OCI-LY1 (cell line): ENCODE measurements around the gene CBX8.

ENCODE experiments used
- H2AFZ ChIP-seq: fragments of 200-600 bp; sonication (generic), shearing (Covaris generic); 2 replicates; pipeline ENCODE4 v1.6.0; 2014; ENCODE audit warnings: antibody characterized with exemption, mild to moderate bottlenecking, low read length
- H3F3A ChIP-seq: fragments of 200-600 bp; sonication (generic), shearing (Covaris generic); 2 replicates; pipeline ENCODE4 v1.6.0; 2014; ENCODE audit warnings: mild to moderate bottlenecking, antibody characterized with exemption, low read length, moderate library complexity; ENCODE audit not compliant: insufficient read depth
- H3K27ac ChIP-seq: fragments of 200-600 bp; sonication (generic); 2 replicates; pipeline ENCODE4 v1.5.1; 2014; ENCODE audit warnings: low read length, mixed run types, mild to moderate bottlenecking, low read depth; ENCODE audit not compliant: poor library complexity, severe bottlenecking
- H3K27me3 ChIP-seq: fragments of 200-600 bp; sonication (generic); 2 replicates; pipeline ENCODE4 v1.6.0; 2014; ENCODE audit warnings: antibody characterized with exemption, mild to moderate bottlenecking, low read length, moderate library complexity; ENCODE audit not compliant: insufficient read depth
- H3K36me3 ChIP-seq: fragments of 200-600 bp; sonication (generic); 2 replicates; pipeline ENCODE4 v1.6.1; 2014; ENCODE audit warnings: mild to moderate bottlenecking, antibody characterized with exemption, low read length, moderate library complexity, mixed read lengths; ENCODE audit not compliant: insufficient read depth
- H3K4me1 ChIP-seq: fragments of 200-600 bp; sonication (generic); 2 replicates; pipeline ENCODE4 v1.5.1; 2014; ENCODE audit warnings: mild to moderate bottlenecking, low read length, moderate library complexity; ENCODE audit not compliant: insufficient read depth, severe bottlenecking
- H3K4me2 ChIP-seq: fragments of 200-600 bp; sonication (generic), shearing (Covaris generic); 2 replicates; pipeline ENCODE4 v1.6.1; 2014; ENCODE audit warnings: low read length
- H3K4me3 ChIP-seq: fragments of 200-600 bp; sonication (generic); 2 replicates; pipeline ENCODE4 v1.5.1; 2014; ENCODE audit warnings: low read length, low read depth, mild to moderate bottlenecking, mixed read lengths; ENCODE audit not compliant: poor library complexity, severe bottlenecking
- H3K79me2 ChIP-seq: fragments of 200-600 bp; shearing (Covaris generic); 2 replicates; pipeline ENCODE4 v1.6.1; 2016; ENCODE audit warnings: mixed run types, low read length, mixed read lengths; ENCODE audit not compliant: insufficient read depth
- H3K9ac ChIP-seq: fragments of 200-600 bp; sonication (generic), shearing (Covaris generic); 2 replicates; pipeline ENCODE4 v1.6.1; 2014; ENCODE audit warnings: mild to moderate bottlenecking, low read length, mixed read lengths
- H3K9me2 ChIP-seq: fragments of 200-600 bp; sonication (generic), shearing (Covaris generic); 2 replicates; pipeline ENCODE4 v1.6.1; 2014; ENCODE audit warnings: low read depth, mild to moderate bottlenecking, low read length, mixed read lengths
- H3K9me3 ChIP-seq: fragments of 200-600 bp; shearing (Covaris generic); 2 replicates; pipeline ENCODE4 v1.6.1; 2014; ENCODE audit warnings: low read length, mixed read lengths
- H4K20me1 ChIP-seq: fragments of 200-600 bp; sonication (generic), shearing (Covaris generic); 2 replicates; pipeline ENCODE4 v1.6.0; 2016; ENCODE audit warnings: mild to moderate bottlenecking, low read length; ENCODE audit not compliant: insufficient read depth
- EZH2 ChIP-seq: fragments of 200-600 bp; sonication (generic), shearing (Covaris generic); IDR thresholded peaks from 2 replicates; pipeline ENCODE4 v1.8.0; 2017; ENCODE audit warnings: borderline replicate concordance, mixed run types, mild to moderate bottlenecking, antibody characterized with exemption, low read length, moderate library complexity, mixed read lengths
- TF ChIP-seq, protein P1 (sequence below): fragments of 200-600 bp; sonication (generic), shearing (Covaris generic); IDR thresholded peaks from 2 replicates; pipeline ENCODE4 v1.5.1; 2017; ENCODE audit warnings: mild to moderate bottlenecking, antibody characterized with exemption, low read length, moderate library complexity, mixed read lengths

CBX8 gene

DNA sequence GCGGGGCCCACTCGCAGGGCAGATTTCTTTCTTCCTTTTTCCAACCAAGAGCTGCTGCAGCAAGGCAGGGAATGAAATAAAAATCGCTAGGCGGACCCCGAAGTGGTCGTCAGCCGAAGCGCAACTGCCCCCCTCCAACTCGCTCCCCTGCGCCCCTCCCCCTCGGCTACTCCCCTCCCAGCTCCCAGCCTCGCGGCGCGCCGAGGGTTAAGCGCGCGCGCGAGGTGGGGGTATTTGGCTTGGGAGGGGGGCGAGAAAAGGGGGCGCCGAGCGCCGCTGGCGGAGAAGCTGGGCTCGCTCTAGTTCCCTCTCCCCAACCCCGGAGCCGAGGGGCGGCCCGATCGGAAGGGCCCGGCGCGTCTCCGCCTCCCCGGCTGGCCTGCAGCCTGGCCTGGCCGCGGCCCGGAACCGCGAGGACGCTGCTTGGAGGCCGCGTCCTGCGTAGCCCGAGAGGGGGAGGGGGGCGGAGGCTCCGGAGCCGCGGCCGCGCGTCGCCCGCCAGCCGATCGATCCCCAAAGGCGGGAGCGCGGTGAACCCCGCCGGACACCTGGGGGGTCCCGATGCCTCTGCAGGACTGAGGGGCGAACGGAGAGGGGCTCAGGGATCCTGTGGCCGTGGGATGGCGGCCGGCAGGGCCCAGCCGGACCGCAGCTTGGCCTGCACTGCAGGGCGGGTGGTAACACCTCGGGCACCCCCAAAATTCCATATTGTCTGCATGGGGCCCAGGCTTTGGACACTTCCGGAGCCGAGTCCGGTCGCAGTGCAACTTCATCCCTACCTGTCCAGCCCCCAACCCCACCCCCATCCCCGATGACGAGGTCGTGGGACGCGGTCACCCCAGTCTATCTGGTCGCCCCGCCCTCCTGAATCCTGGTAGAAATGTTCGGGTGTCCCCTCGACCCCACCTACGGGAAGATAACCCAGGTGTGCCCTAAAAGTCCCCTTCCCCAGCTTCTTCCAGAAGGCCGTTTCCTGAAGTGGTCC is 47.2 kb upstream of the CBX8 start:
- H3F3A ChIP-seq = no peaks in the 10 kb centered on the region
- H3K9me2 ChIP-seq = no peaks in the 10 kb centered on the region
- TF ChIP-seq, protein P1, sequence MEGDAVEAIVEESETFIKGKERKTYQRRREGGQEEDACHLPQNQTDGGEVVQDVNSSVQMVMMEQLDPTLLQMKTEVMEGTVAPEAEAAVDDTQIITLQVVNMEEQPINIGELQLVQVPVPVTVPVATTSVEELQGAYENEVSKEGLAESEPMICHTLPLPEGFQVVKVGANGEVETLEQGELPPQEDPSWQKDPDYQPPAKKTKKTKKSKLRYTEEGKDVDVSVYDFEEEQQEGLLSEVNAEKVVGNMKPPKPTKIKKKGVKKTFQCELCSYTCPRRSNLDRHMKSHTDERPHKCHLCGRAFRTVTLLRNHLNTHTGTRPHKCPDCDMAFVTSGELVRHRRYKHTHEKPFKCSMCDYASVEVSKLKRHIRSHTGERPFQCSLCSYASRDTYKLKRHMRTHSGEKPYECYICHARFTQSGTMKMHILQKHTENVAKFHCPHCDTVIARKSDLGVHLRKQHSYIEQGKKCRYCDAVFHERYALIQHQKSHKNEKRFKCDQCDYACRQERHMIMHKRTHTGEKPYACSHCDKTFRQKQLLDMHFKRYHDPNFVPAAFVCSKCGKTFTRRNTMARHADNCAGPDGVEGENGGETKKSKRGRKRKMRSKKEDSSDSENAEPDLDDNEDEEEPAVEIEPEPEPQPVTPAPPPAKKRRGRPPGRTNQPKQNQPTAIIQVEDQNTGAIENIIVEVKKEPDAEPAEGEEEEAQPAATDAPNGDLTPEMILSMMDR = no peak
- TF ChIP-seq EZH2 = no peak
- no peak overlapping the region for H3K9ac ChIP-seq
- no peaks in the 10 kb centered on the region for H3K4me1 ChIP-seq
- no peak overlapping the region for H3K27ac ChIP-seq
- no peak overlapping the region for H3K4me2 ChIP-seq
- H3K9me3 ChIP-seq = no peaks in the 10 kb centered on the region
- H3K79me2 ChIP-seq = no peaks in the 10 kb centered on the region
- no peaks in the 10 kb centered on the region for H3K36me3 ChIP-seq
- H3K4me3 ChIP-seq = no peak overlapping the region
- no peaks in the 10 kb centered on the region for H4K20me1 ChIP-seq
- H2AFZ ChIP-seq = no peak overlapping the region
- peaks cover 8% of the 10 kb centered on the region; the same call in 1 of the 2 replicates for H3K27me3 ChIP-seq

DNA sequence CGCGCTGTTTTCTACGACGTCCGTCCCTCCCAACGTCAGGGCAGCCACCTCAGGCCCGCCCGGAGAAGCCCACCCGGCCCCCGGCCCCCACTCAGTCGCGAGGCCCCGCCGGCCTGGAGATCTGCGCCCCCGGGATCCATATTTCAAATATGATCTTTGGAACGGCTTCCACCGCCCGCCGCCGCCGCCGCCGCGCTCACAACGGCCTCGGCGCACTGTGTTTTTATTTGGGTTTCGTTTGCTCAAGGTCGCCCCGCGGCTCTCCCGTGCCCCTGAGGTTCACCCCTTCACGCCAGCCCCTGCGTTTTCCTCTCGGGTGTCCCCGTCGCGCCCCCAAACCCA is 46.6 kb upstream of the CBX8 start:
- no peaks in the 10 kb centered on the region for H3F3A ChIP-seq
- no peaks in the 10 kb centered on the region for H4K20me1 ChIP-seq
- H3K79me2 ChIP-seq = no peaks in the 10 kb centered on the region
- H3K27me3 ChIP-seq = 0 out of 2 replicates have a peak, but pooled peaks cover 7% of the 10 kb centered on the region
- TF ChIP-seq EZH2 = no peak
- TF ChIP-seq, protein P1 = no peak
- H3K4me1 ChIP-seq = no peaks in the 10 kb centered on the region
- no peaks in the 10 kb centered on the region for H3K9me3 ChIP-seq
- no peak overlapping the region for H3K4me2 ChIP-seq
- H2AFZ ChIP-seq = no peak overlapping the region
- no peak overlapping the region for H3K27ac ChIP-seq
- H3K36me3 ChIP-seq = no peaks in the 10 kb centered on the region
- no peaks in the 10 kb centered on the region for H3K9me2 ChIP-seq
- H3K9ac ChIP-seq = no peak overlapping the region
- no peak overlapping the region for H3K4me3 ChIP-seq

DNA sequence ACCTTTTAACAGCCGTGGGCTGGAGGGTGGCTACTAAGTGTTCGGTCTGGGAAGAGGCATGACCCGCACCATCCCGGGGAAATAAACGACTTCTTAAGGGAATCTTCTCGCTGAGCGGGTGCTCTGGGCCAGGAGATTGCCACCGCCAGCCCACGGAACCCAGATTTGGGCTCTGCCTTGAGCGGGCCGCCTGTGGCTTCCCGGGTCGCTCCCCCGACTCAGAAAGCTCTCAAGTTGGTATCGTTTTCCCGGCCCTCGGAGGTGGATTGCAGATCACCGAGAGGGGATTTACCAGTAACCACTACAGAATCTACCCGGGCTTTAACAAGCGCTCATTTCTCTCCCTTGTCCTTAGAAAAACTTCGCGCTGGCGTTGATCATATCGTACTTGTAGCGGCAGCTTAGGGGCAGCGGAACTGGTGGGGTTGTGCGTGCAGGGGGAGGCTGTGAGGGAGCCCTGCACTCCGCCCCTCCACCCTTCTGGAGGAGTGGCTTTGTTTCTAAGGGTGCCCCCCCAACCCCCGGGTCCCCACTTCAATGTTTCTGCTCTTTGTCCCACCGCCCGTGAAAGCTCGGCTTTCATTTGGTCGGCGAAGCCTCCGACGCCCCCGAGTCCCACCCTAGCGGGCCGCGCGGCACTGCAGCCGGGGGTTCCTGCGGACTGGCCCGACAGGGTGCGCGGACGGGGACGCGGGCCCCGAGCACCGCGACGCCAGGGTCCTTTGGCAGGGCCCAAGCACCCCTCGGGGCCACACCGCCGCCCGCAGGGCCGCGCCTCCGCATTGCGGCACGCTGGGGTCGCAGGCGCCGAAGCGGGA is 46.0 kb upstream of the CBX8 start:
- Histone ChIP-seq H3K36me3 (no peaks in the 10 kb centered on the region), H3K9me2 (no peaks in the 10 kb centered on the region), H3K4me1 (no peaks in the 10 kb centered on the region), H3K79me2 (no peaks in the 10 kb centered on the region; the same call in 1 of the 2 replicates), H3F3A (no peaks in the 10 kb centered on the region), H3K27ac (no peak overlapping the region), H4K20me1 (no peaks in the 10 kb centered on the region), H3K4me3 (no peak overlapping the region), H3K27me3 (0 out of 2 replicates have a peak, but pooled peaks cover 7% of the 10 kb centered on the region), H3K9me3 (no peaks in the 10 kb centered on the region), H3K4me2 (no peak overlapping the region), H2AFZ (no peak overlapping the region), H3K9ac (no peak overlapping the region)
- no peak for TF ChIP-seq EZH2
- TF ChIP-seq, protein P1 = no peak
